Measurements from ENCODE around the gene TGFBI.
A peak's percentile ranks its signal among the peaks of the same experiment; 100 is the strongest.

TGFBI gene

DNA sequence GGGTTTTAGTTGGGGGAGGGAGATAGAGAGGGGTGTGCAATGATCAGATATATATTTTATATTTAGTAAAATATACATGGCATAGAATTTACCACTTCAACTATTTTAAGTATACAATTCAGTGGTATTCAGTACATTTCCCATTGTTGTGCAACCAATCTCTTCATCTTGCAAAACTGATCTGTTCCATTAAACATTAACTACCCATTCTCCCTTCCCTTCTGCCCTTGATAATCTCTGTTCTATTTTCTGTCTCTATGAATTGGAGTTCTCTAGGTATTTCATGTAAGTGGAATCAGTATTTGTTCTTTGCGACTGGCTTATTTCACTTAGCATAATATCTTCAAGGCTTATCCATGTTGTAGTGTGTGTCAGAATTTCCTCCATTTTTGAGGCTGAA, 38.6 kb downstream of the TGFBI start:
- DNase-seq = no peak

DNA sequence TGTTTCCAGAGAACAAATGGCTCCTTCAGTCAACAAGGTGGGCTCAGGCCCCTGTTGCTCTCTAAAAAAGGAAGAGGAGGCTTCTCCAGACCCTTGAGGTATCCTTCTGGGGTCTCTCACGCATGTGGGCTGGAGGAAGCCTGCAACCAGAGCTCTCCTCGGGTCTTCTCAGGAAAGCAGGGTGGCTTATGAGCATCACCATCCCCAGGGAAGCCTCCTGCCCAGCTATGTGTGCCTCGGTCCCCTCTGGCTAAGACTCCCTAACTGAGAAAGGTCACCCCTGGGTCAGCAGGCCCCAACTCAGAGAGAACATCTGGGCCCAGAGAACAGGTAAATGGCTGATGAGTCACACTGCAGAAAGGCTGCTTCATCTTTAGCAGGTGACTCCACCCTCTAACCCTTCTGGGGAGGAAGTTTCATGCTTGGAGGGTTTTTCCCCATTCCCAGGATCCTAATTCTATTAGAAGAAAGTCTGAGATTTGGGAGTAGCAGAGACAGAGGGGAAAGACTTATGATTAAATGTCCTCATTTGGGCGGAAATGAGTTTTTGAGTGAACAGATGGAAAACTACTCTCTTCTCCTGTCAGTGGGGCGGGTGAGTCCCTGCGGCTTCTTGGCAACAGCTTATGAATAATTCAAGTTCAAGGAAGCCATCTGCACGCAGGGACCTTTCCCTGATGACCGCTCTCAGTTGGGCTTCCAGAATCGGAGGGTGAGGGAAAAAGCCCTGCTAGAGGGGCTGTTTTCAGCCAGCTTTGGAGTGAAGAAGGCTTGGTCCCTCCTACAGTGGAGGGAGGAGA, 41.9 kb downstream of the TGFBI start:
- DNase-seq = no peak

DNA sequence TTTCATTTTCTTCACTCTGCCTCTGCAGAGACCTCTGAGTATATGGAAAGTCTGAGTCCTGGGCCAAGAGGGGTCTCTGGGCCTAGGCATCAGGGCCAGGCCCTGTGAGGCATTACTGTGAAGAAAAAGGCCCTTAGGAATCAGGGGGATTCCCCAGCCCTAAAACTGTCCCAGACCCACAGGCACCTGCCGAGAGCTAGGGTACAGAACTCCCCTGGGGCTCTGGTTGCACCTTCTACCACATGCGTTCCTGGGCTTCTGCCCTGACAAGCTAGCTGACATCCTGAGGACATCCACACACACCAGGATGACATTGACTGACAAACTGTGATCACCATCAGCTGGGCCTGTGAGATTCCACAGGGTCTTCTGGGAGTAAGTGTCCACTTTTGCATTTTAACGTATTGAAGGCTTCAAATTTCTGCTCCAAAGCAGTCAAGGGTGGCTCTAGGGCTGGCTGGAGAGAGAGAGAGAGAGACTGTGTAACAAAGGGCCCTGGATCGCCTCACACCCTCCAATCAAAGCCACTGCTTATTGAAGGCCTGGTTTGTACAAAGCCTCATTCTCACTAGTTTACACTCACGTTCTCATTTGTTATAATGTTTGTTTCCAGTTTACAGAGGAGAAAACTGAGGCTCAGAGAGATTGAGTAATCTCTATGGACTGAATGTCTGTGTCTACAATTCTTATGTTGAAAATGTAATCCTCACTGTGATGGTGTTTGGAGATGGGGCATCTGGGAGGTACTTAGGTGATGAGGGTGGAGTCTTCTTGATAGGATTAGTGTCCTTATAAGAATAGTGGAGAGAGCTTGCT, 45.1 kb downstream of the TGFBI start:
- DNase-seq = no peak

DNA sequence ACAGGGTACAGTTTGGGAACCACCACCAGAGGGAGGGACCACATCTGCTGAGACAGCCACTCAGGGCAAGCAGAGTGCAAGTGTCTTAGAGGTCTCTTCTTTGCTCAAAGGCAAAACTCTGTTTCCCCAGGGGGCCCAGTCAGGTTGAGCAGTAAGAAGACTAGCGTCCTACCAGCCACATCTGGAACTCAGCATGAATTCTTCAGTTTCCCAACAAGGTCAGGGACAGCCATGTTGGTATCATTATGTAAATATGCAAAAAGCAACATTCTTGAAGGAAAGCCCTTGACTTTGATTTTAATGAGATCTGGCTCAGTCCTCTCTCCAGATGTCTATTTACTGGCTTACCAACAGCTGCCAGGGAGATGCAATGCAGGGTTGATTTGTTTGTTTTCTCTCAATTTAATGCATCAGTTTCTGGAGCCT, 46.7 kb downstream of the TGFBI start:
- DNase-seq = no peak

DNA sequence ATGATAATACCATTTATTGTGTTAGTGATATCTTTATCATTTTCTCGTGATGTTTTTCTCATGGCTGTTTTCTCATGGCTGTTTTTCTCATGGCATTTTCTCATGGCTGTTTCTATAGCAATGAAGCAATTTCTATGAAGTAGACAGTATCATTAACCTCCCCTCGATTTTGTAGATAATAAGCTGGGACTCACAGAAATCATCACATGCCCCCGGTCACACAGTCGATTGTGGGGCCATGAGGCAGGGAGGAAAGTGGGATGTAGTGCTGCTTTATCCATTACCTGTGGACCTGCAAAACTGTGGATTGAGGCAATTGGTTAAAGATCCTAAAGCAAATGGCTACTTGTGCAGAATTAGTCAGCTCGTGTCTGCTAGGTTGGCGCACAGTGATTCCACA, 47.3 kb downstream of the TGFBI start:
- DNase-seq = no peak

DNA sequence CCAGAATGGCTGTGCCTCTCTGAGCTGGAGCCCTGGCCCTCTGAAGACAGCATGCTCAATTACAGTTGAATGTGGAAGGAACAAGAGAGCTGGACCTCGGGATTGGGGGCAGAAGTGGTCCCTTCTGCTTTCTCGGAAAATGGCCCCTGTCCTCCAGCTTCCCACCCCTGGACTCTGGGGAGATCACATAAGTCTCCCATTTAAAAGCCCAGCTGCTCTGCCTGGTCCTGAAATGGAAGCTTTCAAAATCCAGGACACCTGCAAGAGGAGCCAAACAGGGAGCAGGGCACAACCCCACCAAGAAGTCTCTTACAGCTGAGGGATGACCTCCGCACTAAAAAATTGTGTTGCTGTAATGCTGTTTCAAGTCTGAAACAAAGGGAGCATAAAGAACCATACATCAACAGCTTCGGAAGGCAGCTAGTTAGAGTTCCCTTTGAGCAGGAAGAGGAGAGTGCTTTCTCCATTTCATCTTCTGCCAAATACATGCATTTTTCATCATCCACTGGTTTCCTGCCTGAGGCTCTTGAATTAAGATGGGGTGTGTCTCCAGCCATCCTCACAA, 48.2 kb downstream of the TGFBI start:
- no peak for DNase-seq

DNA sequence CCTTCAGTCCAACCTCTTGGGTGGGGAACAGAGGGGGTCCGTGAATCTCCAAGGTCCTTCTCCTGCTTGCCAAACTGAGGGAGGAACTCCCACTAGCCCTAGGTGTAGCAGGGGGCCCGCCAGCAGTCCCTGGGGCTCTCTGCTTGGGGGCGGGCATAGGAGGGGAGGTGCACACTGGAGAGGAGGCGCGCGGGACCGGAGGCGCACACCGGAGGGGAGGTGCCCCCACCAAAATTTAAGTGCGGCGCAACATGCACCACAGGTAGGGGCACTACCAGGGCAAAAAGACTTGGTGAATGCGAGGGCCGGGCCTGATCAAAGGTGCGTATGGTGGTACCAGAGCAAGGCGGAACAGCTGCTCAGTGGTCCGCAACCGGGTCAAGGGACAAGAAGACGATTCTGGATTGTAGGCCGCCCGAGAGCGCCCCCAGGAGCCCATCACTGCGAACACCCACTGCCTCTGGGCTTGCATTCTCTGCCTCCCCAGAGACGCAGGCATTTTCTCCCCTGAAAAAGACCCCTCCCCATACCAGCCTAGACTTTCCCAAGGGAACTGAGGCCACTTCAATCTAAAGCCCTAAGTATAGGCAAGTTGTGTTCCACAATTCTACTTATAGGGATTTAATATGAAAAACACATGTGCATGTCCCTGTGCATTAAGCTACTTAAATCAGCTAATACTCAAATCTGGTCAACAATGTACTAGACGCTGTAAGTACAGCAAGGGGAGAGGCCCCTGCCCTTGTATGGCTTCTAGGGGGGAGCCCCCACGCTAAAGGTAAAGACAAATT, 50.6 kb downstream of the TGFBI start:
- DNase-seq = no peak

DNA sequence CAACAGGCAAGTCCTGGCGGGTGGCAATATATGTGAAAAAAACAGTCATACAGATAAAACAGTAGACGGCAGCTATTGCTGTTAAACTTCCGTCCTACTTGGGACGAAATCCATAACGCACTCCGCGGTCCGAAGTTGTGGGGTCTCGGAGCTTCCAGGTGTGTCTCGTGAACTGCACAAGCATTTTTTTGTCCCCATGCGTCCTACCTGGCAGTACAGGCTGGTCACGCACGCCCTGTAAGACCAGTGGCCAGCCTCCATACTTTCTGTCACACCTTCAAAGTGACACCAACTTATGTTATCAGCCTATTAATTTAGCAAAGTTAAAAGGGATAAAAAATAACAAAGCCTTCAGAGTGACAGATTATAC, 51.3 kb downstream of the TGFBI start:
- DNase-seq = no peak

DNA sequence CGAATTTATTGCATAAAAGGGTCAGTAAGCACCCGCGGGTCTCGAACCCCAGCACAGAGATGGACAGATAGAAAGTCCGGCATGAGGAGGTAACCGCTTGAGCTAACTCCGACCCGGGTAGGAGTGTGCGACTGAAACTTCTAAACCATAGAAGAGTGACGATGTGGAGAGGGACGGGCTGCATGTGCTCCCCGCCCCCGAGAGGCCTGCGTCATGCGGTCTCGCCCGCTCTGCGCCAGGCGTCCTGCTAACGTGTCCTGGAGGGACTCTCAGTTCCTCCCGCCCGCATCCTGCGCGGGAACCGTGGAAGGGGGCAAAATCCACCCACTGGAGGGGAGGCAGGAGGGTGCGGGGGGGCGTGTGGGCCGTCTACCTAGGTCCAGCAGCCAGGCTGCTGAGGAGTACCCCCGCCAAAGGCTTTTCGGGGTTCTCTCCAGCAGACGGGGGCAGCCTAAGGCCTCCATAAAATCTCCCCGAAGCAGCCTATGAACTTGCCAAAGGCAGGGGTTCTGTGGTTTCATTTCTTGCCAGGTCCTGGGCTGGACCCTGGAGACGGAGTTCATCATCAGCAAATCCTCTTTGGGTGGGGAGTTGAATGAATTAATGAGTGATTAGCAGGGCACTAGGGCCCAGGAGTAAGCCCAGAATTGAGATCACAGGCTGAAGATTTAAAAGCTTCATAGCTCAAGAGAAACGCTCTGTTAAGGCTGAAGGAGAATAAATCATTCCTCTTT, 51.9 kb downstream of the TGFBI start:
- DNase-seq = no peak

DNA sequence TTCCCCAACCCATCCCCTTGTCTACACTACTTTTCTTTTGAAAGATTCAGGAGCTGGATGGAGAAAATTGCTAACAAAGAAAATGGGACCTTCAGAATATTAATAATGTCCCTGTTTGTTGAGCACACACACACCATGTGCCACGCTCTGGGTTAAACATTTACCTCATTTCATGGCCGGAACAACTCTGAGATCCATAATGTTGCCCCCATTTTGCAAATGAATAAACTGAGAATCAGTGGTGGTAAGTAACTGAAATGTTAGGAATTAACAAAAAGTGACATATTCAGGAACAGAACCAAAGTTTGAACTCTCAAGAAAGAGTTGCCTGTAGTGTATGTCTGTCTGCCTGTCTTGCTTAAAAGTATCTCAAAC, 52.4 kb downstream of the TGFBI start:
- no peak for DNase-seq

DNA sequence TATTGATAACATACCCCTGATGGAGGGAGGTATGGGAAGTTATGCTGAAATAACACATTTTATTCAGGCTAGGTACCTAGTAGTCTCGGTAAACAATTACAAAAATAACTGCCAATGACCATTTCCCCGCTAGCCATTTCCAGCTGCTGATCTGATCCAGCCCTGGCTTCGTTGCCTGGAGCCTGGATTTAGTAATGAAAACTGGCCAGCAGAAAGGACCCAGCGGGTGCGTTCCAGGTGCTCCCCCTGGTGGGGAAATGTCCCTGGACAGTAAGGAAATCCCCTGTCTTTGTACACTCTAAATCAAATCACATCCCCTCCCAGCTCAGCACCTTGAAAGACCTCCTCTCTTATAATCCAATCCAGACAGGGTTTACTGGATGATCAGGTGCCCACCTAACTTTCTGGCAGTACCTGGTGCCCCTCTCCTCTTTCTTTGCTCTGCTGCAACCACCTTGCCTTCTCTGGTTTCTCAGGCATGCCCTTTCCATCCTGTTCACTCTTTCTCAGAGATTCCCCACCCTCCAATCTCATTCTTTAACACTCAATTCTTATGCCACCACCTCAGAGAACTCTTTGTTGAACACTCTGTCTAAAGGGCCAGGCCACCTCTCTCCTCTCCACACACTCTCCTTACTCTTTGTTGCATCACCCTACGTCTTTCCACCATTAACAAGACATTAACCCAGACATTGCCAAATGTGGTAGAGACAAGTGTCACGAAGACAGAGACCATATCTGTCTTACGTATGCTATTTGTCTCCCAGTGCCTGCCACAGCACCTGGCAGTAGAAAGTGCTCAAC, 53.8 kb downstream of the TGFBI start:
- DNase-seq = peak; percentile 26

DNA sequence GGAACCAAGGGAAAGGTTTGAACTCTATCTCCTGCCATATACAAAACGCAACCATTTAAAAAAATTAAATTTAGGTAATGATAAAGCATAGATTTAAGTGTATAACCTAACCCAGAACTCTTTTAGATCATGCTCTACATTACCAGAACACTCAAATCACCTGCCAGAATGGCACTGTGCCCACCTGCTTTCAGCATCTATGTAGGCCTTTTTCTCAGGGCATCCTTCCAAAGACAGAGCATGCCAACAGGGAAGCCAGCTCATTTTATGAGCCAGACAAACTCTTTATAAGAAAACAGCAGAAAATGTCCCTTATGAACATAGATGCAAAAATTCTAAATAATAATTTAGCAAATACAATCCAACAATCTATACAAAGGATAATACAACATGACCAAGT, 55.9 kb downstream of the TGFBI start:
- DNase-seq = peak; percentile 84

DNA sequence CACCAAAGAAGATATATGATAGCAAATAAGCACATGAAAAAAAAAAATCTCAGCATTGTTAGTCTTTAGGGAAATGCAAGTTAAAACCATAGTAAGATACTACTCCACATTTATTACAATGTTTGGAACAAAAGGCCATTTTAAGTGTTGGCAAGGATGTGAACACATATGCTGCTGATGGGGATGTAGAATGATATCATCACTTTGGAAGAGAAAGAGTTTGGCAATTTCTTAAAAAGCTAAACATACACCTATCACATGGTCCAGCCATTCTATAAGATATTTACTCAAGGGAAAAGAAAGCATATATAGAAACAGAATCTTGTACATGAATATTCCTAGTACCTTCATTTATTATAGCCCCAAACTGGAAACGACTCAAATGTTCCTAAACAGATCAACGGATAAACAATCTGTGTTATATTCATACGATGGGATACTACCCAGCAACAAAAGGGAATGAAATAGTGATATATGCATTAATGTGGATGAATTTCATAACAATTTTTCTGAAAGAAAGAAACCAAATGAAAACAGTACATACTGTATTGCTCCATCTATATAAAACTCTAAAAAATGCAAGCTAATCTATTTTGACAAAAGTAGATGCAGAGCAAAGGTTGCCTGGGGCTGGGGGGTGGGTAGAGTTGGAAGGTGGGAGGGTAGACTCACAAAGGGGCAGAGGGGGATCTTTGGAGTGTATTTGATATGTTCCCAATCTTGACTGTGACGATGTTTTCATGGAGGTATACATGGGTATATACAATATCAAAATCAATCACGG, 58.2 kb downstream of the TGFBI start:
- no peak for DNase-seq

DNA sequence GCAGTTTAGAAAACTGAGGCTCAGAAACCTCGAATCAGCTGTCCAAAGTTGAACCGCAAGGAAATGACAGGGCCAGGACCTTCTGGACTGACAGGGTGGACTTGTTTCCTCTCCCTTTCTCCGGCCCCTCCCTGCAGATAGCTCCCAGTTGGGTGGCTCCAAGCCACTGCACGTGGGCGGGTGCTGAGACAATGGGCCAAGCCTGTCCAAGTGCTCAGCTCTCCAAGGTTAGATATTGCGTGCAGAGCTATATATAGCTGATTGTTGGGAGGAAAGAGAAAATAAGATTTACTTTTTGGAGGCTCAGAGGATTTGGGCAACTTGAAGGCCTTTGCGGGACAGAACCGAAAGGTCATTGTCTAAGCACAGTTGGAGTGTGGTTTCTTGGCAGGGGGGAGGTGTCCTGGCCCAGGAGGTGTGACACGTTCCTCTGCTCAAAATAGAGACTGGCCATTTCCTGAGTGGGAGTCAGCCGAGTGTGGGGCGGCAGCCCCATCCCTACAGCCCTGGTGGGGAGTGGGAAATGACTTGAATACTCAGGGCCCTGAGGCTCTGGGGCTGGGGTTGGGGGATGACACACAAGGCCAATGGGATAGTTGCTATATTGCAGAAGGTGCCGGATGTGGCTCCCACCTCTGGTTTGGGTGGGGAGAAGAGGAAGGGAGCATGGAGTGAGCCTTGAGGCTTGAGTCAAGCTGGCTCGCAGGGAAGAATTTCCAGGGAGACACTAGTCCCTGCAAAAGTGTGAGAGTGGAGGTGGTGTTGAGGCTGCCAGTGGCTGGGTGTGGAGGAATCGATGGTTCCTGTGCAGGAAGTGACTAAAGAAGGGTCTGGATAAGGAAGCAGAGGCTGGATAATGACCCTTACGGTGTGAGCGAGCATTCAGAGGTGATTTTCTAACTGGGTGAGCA, 59.4 kb downstream of the TGFBI start:
- no peak for DNase-seq

DNA sequence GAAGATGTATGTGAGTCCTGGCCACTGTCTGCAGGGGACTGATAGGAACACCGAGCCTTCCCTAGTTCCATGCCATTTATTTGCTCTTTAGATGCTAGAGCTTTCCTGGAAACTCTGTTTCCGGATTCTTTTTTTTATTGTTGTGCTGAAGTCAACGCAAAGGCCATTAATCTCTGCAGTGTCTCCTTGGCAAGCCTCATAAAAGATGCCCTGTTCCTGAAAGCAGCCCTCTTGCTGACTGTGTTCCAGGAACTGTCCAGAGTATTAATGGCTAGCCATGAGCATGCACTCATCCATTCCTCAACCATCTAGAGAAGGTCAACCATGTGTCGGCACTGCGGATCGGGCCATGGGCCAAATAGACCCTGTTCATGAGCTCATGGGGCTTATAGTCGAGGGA, 61.0 kb downstream of the TGFBI start:
- no peak for DNase-seq

DNA sequence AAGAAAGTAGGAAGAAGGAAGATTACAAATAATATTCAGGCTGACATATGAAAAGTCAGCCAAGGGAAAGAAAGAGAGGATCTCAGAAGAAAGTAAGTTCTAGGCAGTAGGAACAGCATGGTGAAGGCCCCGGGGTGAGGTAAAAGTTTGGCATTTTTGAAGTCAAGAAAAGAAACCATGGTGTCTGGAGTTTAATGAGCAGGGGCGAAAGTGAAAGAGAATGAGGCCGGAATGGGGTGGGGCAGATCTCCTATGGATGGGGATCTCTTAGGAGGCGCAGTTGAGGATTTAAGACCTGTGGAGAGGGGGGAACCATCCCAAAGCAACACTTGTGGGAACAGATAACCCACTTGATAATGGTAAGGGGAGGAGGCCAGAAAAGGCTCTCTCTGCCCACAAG, 61.5 kb downstream of the TGFBI start:
- no peak for DNase-seq

DNA sequence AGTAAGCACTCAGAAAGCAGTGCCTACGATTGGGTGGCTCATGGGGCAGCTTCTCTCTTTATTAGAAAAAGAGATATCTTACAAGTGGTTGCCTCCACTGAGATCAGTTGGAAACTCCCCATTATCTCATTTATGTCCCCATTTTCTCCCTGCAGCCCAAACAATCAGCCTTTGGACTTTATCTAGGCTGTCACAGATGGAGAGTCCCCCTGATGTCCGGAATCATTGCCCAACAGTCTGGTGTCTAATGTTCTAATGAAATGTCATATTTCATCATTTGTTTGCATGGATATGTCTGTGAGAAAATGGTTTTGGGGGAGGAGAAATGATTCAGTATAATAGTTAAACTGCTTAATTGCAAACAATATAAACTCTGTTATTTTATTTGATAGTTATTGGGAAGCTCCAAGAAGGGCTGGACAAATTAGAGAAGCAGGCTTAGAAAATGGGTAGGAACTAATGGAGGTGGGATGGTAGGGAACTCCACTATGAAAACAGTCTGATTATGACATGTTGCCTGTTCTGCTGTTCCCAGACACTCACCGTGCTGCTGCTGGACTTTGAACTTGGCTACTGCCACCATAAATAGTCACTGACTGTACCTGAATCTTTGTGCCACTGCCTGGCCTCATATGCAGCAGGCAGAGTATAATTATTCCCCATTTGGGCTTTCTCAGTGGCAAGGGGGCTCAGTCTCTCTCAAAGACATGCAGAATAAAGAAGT, 65.6 kb downstream of the TGFBI start:
- DNase-seq = no peak

DNA sequence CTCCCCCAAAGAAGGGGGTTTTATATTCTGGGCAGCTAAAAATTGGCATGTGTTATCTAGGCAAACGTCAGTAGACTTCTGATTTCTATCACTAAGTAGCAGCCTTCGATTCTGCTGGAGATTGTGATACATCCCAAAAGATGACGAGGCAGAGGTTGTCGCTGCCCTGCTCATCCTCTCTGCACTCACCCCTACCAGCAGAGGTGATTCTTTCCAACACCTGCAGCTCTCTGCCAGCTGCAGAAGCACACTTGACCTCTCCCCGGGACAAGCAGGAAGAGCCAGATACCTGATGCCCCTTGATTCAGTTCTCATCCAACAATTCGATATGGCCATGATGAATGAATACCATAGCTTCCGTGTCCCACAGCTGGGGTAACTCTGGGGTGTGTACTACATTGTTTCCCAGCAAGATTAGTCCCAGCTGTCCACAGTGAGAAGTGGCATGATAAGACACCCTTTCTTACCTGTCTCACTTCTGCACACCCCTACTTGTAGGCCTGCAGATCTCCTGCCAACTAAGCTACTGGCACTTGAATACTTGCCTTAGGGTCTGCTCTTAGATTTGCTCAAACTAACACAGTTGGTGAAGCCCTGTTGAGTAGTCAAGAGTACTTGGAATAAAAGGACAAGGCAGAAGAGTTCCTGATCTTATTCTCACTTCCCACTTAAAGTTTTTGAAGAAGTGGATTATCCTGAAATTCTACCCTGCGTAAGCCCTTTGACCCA, 66.3 kb downstream of the TGFBI start:
- DNase-seq = peak; percentile 61

All from NCI-H2029 (cell line).